Mesothelial cell of epicardium (in vitro differentiated cells): ENCODE results near the gene AKNA. TPM values are rescaled to one million over a fixed set of nuclear protein-coding genes. Genes with fewer than 3 reads are reported as not detected.

ENCODE experiments used
- DNase-seq, 2 experiments: peaks; one replicate each; pipeline ENCODE4 v3.0.0; 2021; ENCODE audit warnings: low spot score in 2 of 2; ENCODE audit not compliant: unreplicated experiment in 2 of 2
- H3K27ac Mint-ChIP-seq: 2 replicates; pipeline ENCODE4 v1.8.0; 2021; ENCODE audit warnings: mixed read lengths
- H3K27me3 Mint-ChIP-seq: 2 replicates; pipeline ENCODE4 v1.8.0; 2021; ENCODE audit warnings: low read depth, mixed read lengths
- H3K36me3 Mint-ChIP-seq: 2 replicates; pipeline ENCODE4 v1.8.0; 2021; ENCODE audit warnings: mixed read lengths
- H3K4me1 Mint-ChIP-seq: 2 replicates; pipeline ENCODE4 v1.8.0; 2021; ENCODE audit warnings: mixed read lengths
- H3K4me3 Mint-ChIP-seq: 2 replicates; pipeline ENCODE4 v1.8.0; 2021; ENCODE audit warnings: mild to moderate bottlenecking, moderate library complexity, mixed read lengths
- H3K9me3 Mint-ChIP-seq: 2 replicates; pipeline ENCODE4 v1.8.0; 2021; ENCODE audit warnings: mixed read lengths
- CTCF ChIP-seq: fragments of 200-600 bp; sonication (generic); IDR thresholded peaks from one replicate; pipeline ENCODE4 v1.5.0; 2021; ENCODE audit warnings: antibody characterized with exemption; ENCODE audit not compliant: unreplicated experiment
- total RNA-seq: library from RNA; stranded (reverse); gene quantifications from 3 replicates; pipeline ENCODE4 v1.2.1, GENCODE V29; 2021

The AKNA gene
- total RNA-seq, 1 donor from 2014 or later: 23.1 TPM

GRCh38 chr9:114285166-114285867 lies 102.5 kb downstream of the AKNA start:
- H3K4me3 Mint-ChIP-seq: no peak overlapping the region
- H3K4me1 Mint-ChIP-seq: peaks cover 34% of the 10 kb centered on the region
- peak overlapping the region; percentile 78 for H3K27ac Mint-ChIP-seq
- peak; percentile 21 to 45 for DNase-seq
- H3K27me3 Mint-ChIP-seq: no peaks in the 10 kb centered on the region
- no peaks in the 10 kb centered on the region for H3K9me3 Mint-ChIP-seq
- peaks cover 18% of the 10 kb centered on the region for H3K36me3 Mint-ChIP-seq
- no peak for TF ChIP-seq CTCF

DNA sequence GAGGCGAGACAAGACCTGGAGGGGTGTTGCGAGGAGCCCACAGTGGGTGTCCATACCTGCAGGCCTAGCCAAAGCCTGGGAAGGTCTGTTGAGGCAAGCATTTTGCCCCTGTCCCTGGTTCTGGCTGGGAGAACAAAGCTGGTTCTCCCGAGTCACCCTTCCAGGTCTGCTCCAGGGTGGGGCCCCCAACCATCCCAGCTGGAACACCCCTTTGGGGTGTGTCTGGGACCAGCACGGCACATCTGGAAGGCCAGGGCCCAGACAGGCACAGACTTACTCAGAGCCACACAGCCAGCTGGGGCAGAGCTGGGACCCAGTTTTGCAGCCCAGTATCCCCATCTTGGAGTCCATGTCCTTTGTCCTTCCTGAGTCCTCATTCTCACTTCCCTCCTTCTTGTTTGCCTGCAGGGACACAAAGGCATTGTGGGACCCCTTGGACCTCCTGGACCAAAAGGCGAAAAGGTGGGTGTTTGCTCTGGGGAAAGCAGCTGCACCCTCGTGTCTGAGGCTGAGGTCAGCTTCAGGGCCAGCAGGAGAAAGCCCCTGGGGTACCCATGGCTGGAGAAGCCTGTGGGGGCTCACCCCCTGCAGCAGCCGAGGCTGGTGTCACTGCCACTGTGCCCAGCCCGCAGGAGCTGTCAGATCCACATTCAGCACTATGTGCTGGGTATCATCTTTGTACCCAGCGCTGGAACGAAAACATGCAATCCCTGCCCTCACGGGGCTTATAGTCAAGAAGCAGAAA lies 103.3 kb downstream of the AKNA start:
- Mint-ChIP-seq H3K4me1 (peaks cover 34% of the 10 kb centered on the region), H3K36me3 (peaks cover 18% of the 10 kb centered on the region), H3K9me3 (no peaks in the 10 kb centered on the region), H3K27ac (no peak overlapping the region), H3K4me3 (no peak overlapping the region), H3K27me3 (no peaks in the 10 kb centered on the region)
- no peak for TF ChIP-seq CTCF
- DNase-seq: no peak

Other genes starting within 250 kb of the AKNA start
- 126 to 138 TPM (median 129 TPM) in 3 replicates for gene COL27A1, start 232.4 kb downstream of the AKNA start, total RNA-seq
- not detected in 3 replicates for gene ORM1, start 64.9 kb downstream of the AKNA start, total RNA-seq
- not detected in 3 replicates for gene ORM2, start 58.1 kb downstream of the AKNA start, total RNA-seq
- 25.5 to 28.2 TPM (median 27.5 TPM) in 3 replicates for gene WHRN, start 117.5 kb upstream of the AKNA start, total RNA-seq
- 107 to 115 TPM (median 107 TPM) in 3 replicates for gene ATP6V1G1, start 199.8 kb upstream of the AKNA start, total RNA-seq
- 14.3 to 15.6 TPM (median 15.3 TPM) in 3 replicates for gene TMEM268, start 223.3 kb upstream of the AKNA start, total RNA-seq